Muscle layer of colon (tissue), 2 donors: ENCODE data around the gene BST1.

ENCODE experiments used
- H3K27ac ChIP-seq: one replicate; pipeline ENCODE4 v1.7.0; 2013; ENCODE audit warnings: low read depth, mild to moderate bottlenecking, low read length, moderate library complexity
- H3K27me3 ChIP-seq, 2 donors: one replicate each; pipeline ENCODE4 v1.7.0; 2013; ENCODE audit warnings: low read length in 2 of 2, mild to moderate bottlenecking in 2 of 2; ENCODE audit not compliant: insufficient read depth in 2 of 2, control insufficient read depth in 1 of 2
- H3K36me3 ChIP-seq: one replicate; pipeline ENCODE4 v1.7.0; 2013; ENCODE audit warnings: mild to moderate bottlenecking, low read length; ENCODE audit not compliant: insufficient read depth
- H3K4me1 ChIP-seq: one replicate; pipeline ENCODE4 v1.7.0; 2013; ENCODE audit warnings: mild to moderate bottlenecking, low read length; ENCODE audit not compliant: insufficient read depth
- H3K4me3 ChIP-seq, 2 donors: one replicate each; pipeline ENCODE4 v1.7.0; 2013; ENCODE audit warnings: low read length in 2 of 2, low read depth in 1 of 2, mild to moderate bottlenecking in 1 of 2, moderate library complexity in 1 of 2
- H3K9ac ChIP-seq: one replicate; pipeline ENCODE4 v1.7.0; 2013; ENCODE audit warnings: low read length
- H3K9me3 ChIP-seq: one replicate; pipeline ENCODE4 v1.7.0; 2013; ENCODE audit warnings: mild to moderate bottlenecking, low read length
- donor health status: abdominal sarcoma.
- donor health status: Adenocarcinoma of cecum.

Gene BST1, protein sequence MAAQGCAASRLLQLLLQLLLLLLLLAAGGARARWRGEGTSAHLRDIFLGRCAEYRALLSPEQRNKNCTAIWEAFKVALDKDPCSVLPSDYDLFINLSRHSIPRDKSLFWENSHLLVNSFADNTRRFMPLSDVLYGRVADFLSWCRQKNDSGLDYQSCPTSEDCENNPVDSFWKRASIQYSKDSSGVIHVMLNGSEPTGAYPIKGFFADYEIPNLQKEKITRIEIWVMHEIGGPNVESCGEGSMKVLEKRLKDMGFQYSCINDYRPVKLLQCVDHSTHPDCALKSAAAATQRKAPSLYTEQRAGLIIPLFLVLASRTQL

GRCh38 chr4:15702941-15703403 lies at the start of gene BST1:
BST1 (plus strand) TSS chr4:15703065; CDS start chr4:15703145, 80 bp downstream.
- Histone ChIP-seq H3K27ac (no peak within 1 kb of the TSS), H3K9me3 (no peaks in the 10 kb centered on the region), H3K4me1 (peaks cover 9% of the 10 kb centered on the region), H3K9ac (peak within 1 kb of the TSS; percentile 30), H3K27me3 (no peaks in the 10 kb centered on the region), H3K4me3 (peak within 1 kb of the TSS; percentile 1 to 55), H3K36me3 (no peaks in the 10 kb centered on the region)

- H3K4me3 ChIP-seq = peak overlapping the region; percentile 11 to 83
- peaks cover 53% of the 10 kb centered on the region for H3K4me1 ChIP-seq
- H3K9me3 ChIP-seq = no peaks in the 10 kb centered on the region
- H3K36me3 ChIP-seq = no peaks in the 10 kb centered on the region
- H3K27me3 ChIP-seq = no peaks in the 10 kb centered on the region
- peak overlapping the region; percentile 85 for H3K9ac ChIP-seq
- peak overlapping the region; percentile 91 for H3K27ac ChIP-seq
These were observed 49.4 kb upstream of the BST1 start for GRCh38 chr4:15653420-15653819.

GRCh38 chr4:15653864-15654592 lies 48.8 kb upstream of the BST1 start:
- H3K9me3 ChIP-seq = no peaks in the 10 kb centered on the region
- H3K4me3 ChIP-seq = peak overlapping the region; percentile 83 to 96
- H3K36me3 ChIP-seq = no peaks in the 10 kb centered on the region
- peak overlapping the region; percentile 85 for H3K9ac ChIP-seq
- peak overlapping the region; percentile 91 for H3K27ac ChIP-seq
- H3K27me3 ChIP-seq = no peaks in the 10 kb centered on the region
- H3K4me1 ChIP-seq = peaks cover 47% of the 10 kb centered on the region

DNA sequence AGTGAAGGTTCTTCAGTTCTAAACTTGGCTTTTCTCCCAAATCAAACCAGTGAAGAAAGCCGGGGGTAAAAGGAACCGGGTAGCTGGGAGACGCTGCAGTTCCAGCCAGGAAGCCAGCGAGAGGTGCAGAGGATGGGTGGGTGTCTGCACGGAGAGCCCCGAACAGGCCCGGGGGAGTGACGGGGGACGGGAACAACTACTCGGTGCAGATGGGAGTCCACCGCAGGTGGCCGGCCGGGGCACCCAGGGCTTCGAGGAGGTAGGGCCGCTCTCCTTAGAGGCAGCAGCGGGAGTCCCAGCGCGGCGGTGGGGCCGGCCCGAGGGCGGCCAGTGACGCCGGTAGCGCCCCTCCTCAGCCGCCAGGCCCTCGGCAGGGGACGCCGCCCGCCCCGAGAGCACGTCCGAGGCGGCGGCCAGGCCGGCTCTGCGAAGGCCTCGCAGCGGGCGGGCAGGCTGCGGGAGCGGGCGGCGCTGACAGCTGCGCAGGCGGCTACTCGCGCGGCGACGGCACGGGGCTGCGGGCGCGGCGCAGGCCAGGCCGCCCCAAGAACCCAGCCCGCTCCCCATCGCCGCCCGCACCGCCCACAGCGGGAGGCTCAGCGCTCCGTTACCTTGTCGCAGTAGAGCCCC lies 48.2 kb upstream of the BST1 start:
- peaks cover 42% of the 10 kb centered on the region for H3K4me1 ChIP-seq
- no peaks in the 10 kb centered on the region for H3K27me3 ChIP-seq
- H3K9ac ChIP-seq = peak overlapping the region; percentile 85
- H3K36me3 ChIP-seq = no peaks in the 10 kb centered on the region
- no peaks in the 10 kb centered on the region for H3K9me3 ChIP-seq
- H3K4me3 ChIP-seq = peak overlapping the region; percentile 83 to 96
- peak overlapping the region; percentile 91 for H3K27ac ChIP-seq

- peak within 1 kb of the TSS; percentile 98 for H3K27ac ChIP-seq
- H3K4me3 ChIP-seq = peak within 1 kb of the TSS; percentile 83 to 96
- H3K4me1 ChIP-seq = peaks cover 35% of the 10 kb centered on the region
- no peaks in the 10 kb centered on the region for H3K9me3 ChIP-seq
- H3K36me3 ChIP-seq = no peaks in the 10 kb centered on the region
- H3K9ac ChIP-seq = peak within 1 kb of the TSS; percentile 85
- H3K27me3 ChIP-seq = no peaks in the 10 kb centered on the region
These were observed 47.4 kb upstream of the BST1 start, which contains the start of gene FBXL5 for GRCh38 chr4:15655223-15656037. FBXL5 (minus strand) TSS chr4:15655357; CDS start chr4:15655287, 70 bp downstream.

DNA sequence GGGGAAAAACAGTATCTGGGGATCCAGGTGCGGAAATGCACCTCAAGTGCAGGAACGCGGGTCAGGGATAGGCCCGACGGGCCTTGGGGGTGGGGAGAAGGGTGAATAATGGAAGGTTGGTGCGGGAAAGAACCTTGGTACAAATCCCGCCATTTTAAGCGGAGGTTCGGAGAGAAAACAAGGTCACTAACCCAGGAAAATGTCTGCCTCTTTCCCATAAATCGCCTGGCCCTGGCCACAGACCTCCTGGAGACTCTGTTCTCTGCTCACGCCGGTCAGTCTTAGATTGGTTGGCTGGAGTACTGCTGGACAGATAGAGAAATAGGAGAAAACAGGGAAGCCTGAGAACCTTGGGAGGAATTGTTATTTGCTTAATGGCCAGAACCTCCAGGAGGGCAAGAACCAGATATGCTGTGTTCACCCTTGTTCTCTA lies 46.8 kb upstream of the BST1 start:
- Histone ChIP-seq H3K27me3 (no peaks in the 10 kb centered on the region), H3K4me1 (peaks cover 29% of the 10 kb centered on the region), H3K36me3 (no peaks in the 10 kb centered on the region), H3K4me3 (peak overlapping the region; percentile 83 to 85), H3K9me3 (no peaks in the 10 kb centered on the region), H3K9ac (peak overlapping the region; percentile 62), H3K27ac (peak overlapping the region; percentile 98)

GRCh38 chr4:15657366-15657765 lies 45.5 kb upstream of the BST1 start:
- H3K4me1 ChIP-seq = peaks cover 16% of the 10 kb centered on the region
- H3K9ac ChIP-seq = no peak overlapping the region
- H3K9me3 ChIP-seq = no peaks in the 10 kb centered on the region
- no peaks in the 10 kb centered on the region for H3K36me3 ChIP-seq
- no peaks in the 10 kb centered on the region for H3K27me3 ChIP-seq
- no peak overlapping the region for H3K4me3 ChIP-seq
- H3K27ac ChIP-seq = no peak overlapping the region

DNA sequence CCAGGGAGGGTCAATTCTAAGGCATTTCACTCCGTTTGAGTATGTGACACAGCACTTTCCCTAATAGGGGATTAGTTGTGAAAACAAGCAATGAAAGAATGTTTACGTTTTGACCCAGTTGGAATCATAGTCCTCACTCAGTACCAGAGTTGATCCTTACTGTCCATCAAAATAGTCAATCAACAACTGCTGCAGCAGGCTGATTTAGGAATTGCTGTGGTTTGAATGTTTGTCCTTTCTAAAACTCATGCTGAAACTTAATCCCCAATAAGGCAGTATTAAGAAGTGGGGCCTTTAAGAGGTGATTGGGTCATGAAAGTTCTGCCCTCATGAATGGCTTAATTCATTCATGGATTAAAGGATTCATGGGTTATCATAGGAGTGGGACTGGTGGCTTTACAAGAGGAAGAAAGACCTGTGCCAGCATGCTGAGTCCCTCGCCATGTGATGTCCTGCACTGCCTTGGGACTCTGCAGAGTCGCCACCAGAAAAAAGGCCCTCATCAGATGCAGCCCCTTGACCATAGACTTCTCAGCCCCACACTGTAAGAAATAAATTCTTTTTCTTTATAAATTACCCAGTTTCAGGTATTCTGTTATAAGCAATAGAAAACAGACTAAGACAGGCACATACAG lies 44.6 kb upstream of the BST1 start:
- H3K4me1 ChIP-seq = peaks cover 7% of the 10 kb centered on the region
- H3K9ac ChIP-seq = no peak overlapping the region
- H3K27ac ChIP-seq = no peak overlapping the region
- no peaks in the 10 kb centered on the region for H3K36me3 ChIP-seq
- H3K9me3 ChIP-seq = no peaks in the 10 kb centered on the region
- no peaks in the 10 kb centered on the region for H3K27me3 ChIP-seq
- H3K4me3 ChIP-seq = no peak overlapping the region

GRCh38 chr4:15658781-15659180 lies 44.1 kb upstream of the BST1 start:
- Histone ChIP-seq H3K9me3 (no peaks in the 10 kb centered on the region), H3K27ac (no peak overlapping the region), H3K4me3 (no peak overlapping the region), H3K9ac (no peak overlapping the region), H3K4me1 (peaks cover 2% of the 10 kb centered on the region), H3K27me3 (no peaks in the 10 kb centered on the region), H3K36me3 (no peaks in the 10 kb centered on the region)

DNA sequence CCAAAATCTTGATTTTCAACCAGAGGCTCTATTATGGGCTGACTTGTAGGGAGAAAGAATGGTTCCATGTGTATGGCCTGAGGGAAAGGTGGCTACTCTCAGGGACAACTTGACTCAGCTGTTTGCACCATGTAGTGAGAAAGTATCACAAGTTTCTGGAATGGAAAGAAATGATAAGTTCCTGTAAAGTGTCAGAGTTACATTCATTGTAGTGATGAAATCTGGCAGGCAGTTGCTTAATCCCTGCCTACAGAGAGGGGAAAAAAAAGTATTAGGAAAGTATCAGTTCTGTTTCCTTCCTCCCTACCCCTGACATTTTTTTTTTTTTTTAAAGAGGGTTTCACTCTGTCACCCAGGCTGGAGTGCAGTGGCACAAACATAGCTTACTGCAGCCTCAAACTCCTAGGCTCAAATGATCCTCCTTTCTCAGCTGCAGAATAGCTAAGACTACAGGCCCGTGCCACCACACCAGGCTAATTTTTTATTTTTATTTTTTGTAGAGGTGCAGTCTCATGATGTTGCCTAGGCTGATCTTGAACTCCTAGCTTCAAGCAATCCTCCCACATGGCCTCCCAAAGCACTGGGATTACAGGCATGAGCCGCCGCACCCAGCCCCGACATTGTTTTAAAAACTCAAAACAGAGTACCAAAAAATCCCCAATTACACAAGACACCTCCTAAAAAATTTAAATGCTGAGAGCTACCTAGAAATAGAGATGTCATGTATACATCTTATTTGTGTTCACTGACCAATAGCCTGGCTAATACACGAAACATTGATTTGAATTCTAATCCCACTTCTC lies 42.9 kb upstream of the BST1 start:
- Histone ChIP-seq H3K27me3 (no peaks in the 10 kb centered on the region), H3K9ac (no peak overlapping the region), H3K9me3 (no peaks in the 10 kb centered on the region), H3K27ac (no peak overlapping the region), H3K4me1 (no peaks in the 10 kb centered on the region), H3K4me3 (no peak overlapping the region), H3K36me3 (no peaks in the 10 kb centered on the region)
